OCI-LY7 (cell line): ENCODE measurements around the gene ADIG. TPM values are rescaled to one million over a fixed set of nuclear protein-coding genes. Genes with fewer than 3 reads are reported as not detected.

ENCODE experiments used
- BruUV-seq: library from RNA; stranded (reverse); fragments of 400-500 nt; replicated peaks from 2 replicates; lab custom pipeline; 2021; lab: Mats Ljungman, UMichigan
- CTCF ChIA-PET: fragments of 300-600 bp; sonication (Branson Sonifier 250); formaldehyde crosslinking; loops from one replicate; lab custom pipeline; 2022; ENCODE audit warnings: antibody characterized with exemption; ENCODE audit not compliant: unreplicated experiment; lab: Charles Lee
- POLR2A ChIA-PET: fragments of 300-600 bp; sonication (Branson Sonifier 250); formaldehyde crosslinking; loops from one replicate; lab custom pipeline; 2022; ENCODE audit warnings: antibody characterized with exemption; lab: Charles Lee
- DNase-seq: peaks from one replicate; pipeline ENCODE4 v3.0.0-alpha.2; 2015; ENCODE audit warnings: low spot score
- H2AFZ ChIP-seq: fragments of 200-600 bp; sonication (generic), shearing (Covaris generic); 2 replicates; pipeline ENCODE4 v1.6.1; 2014; ENCODE audit warnings: mild to moderate bottlenecking, antibody characterized with exemption, low read length, moderate library complexity
- H3K27ac ChIP-seq: fragments of 200-600 bp; sonication (generic); 2 replicates; pipeline ENCODE4 v1.5.1; 2014; ENCODE audit warnings: mixed run types, low read depth, mild to moderate bottlenecking, moderate library complexity, low read length, inconsistent platforms; ENCODE audit not compliant: poor library complexity, severe bottlenecking
- H3K36me3 ChIP-seq: fragments of 200-600 bp; sonication (generic); 2 replicates; pipeline ENCODE4 v1.6.1; 2014; ENCODE audit warnings: mild to moderate bottlenecking, antibody characterized with exemption, low read length, moderate library complexity, mixed read lengths; ENCODE audit not compliant: insufficient read depth
- H3K4me1 ChIP-seq: fragments of 200-600 bp; sonication (generic); 2 replicates; pipeline ENCODE4 v1.5.1; 2014; ENCODE audit warnings: mild to moderate bottlenecking, low read length; ENCODE audit not compliant: insufficient read depth, poor library complexity, severe bottlenecking
- H3K4me2 ChIP-seq: fragments of 200-600 bp; sonication (generic); 2 replicates; pipeline ENCODE4 v1.6.1; 2014; ENCODE audit warnings: mild to moderate bottlenecking, low read length
- H3K4me3 ChIP-seq: fragments of 200-600 bp; sonication (generic); 2 replicates; pipeline ENCODE4 v1.5.1; 2014; ENCODE audit warnings: mild to moderate bottlenecking, low read depth, low read length; ENCODE audit not compliant: poor library complexity, severe bottlenecking
- H3K79me2 ChIP-seq: fragments of 200-600 bp; sonication (generic); 2 replicates; pipeline ENCODE4 v1.6.1; 2016; ENCODE audit warnings: low read depth, mild to moderate bottlenecking, low read length, moderate library complexity, mixed read lengths; ENCODE audit not compliant: insufficient read depth
- H3K9me2 ChIP-seq: fragments of 200-600 bp; sonication (generic); 2 replicates; pipeline ENCODE4 v1.6.1; 2016; ENCODE audit warnings: mild to moderate bottlenecking, low read length, mixed read lengths; ENCODE audit not compliant: insufficient read depth
- H3K9me3 ChIP-seq: fragments of 200-600 bp; sonication (generic); 2 replicates; pipeline ENCODE4 v1.6.1; 2014; ENCODE audit warnings: mild to moderate bottlenecking, mixed run types, low read length, mixed read lengths
- H4K20me1 ChIP-seq: fragments of 200-600 bp; sonication (generic); 2 replicates; pipeline ENCODE4 v1.6.1; 2014; ENCODE audit warnings: mild to moderate bottlenecking, antibody characterized with exemption, low read length, moderate library complexity, mixed read lengths; ENCODE audit not compliant: insufficient read depth
- CTCF ChIP-seq: fragments of 200-600 bp; sonication (generic); conservative IDR thresholded peaks from 2 replicates; pipeline ENCODE4 v1.5.1; 2014; ENCODE audit warnings: mild to moderate bottlenecking, antibody characterized with exemption, low read length, moderate library complexity, mixed read lengths
- EZH2phosphoT487 ChIP-seq: fragments of 200-600 bp; sonication (generic); IDR thresholded peaks from 2 replicates; pipeline ENCODE4 v1.6.1; 2018; ENCODE audit warnings: low read depth, borderline replicate concordance, mild to moderate bottlenecking, mixed run types, antibody characterized with exemption, low read length, moderate library complexity, mixed read lengths
- intact Hi-C: fragments of 100-400 bp; cut with micrococcal nuclease; formaldehyde crosslinking; loops from one replicate; pipeline ENCODE4 v1.10.0; 2022; ENCODE audit not compliant: unreplicated experiment
- total RNA-seq, 2 experiments: library from RNA; depleted of rRNA in 1 of 2; stranded (reverse); fragments of >200 nt in 1 of 2; shearing (Covaris generic) in 1 of 2; gene quantifications; 2 replicates each; pipeline ENCODE4 v1.2.3, GENCODE V29; 2014 to 2022

ADIG gene
- total RNA-seq, 2 experiments from 2014 or later = not detected

GRCh38 chr20:38554986-38555385 is 26.0 kb upstream of the ADIG start:
- ChIA-PET POLR2A (no interaction called here), CTCF (no interaction called here)
- DNase-seq = no peak
- H3K4me2 ChIP-seq = no peak overlapping the region
- intact Hi-C loops = no loop called here
- no peak overlapping the region for H3K27ac ChIP-seq
- no peak overlapping the region for H2AFZ ChIP-seq
- no peaks in the 10 kb centered on the region for H3K9me2 ChIP-seq
- no peak for TF ChIP-seq CTCF
- TF ChIP-seq EZH2phosphoT487 = no peak
- no TSS peak for BruUV-seq
- no peaks in the 10 kb centered on the region for H3K9me3 ChIP-seq
- H3K79me2 ChIP-seq = no peaks in the 10 kb centered on the region
- H4K20me1 ChIP-seq = no peaks in the 10 kb centered on the region
- no peak overlapping the region for H3K4me3 ChIP-seq
- no peaks in the 10 kb centered on the region for H3K4me1 ChIP-seq
- H3K36me3 ChIP-seq = peaks cover 95% of the 10 kb centered on the region

GRCh38 chr20:38555395-38555794 is 25.6 kb upstream of the ADIG start:
- Histone ChIP-seq H3K79me2 (no peaks in the 10 kb centered on the region), H3K9me2 (no peaks in the 10 kb centered on the region), H3K4me2 (no peak overlapping the region), H3K27ac (no peak overlapping the region), H3K4me3 (no peak overlapping the region), H2AFZ (no peak overlapping the region), H4K20me1 (no peaks in the 10 kb centered on the region), H3K9me3 (no peaks in the 10 kb centered on the region), H3K36me3 (peaks cover 95% of the 10 kb centered on the region), H3K4me1 (no peaks in the 10 kb centered on the region)
- no peak for DNase-seq
- intact Hi-C loops = no loop called here
- POLR2A ChIA-PET = interaction anchor here (0.8 kb wide), 1 partner anchor 23 kb away, joined by 3 read pairs; no protein-coding TSS in a partner anchor
- no peak for TF ChIP-seq EZH2phosphoT487
- TF ChIP-seq CTCF = no peak
- CTCF ChIA-PET = no interaction called here
- BruUV-seq = no TSS peak

- Histone ChIP-seq H3K4me1 (no peaks in the 10 kb centered on the region), H3K27ac (no peak overlapping the region), H3K9me2 (no peaks in the 10 kb centered on the region), H4K20me1 (no peaks in the 10 kb centered on the region), H3K4me2 (no peak overlapping the region), H3K9me3 (no peaks in the 10 kb centered on the region), H3K4me3 (no peak overlapping the region), H3K36me3 (peaks cover 87% of the 10 kb centered on the region), H3K79me2 (no peaks in the 10 kb centered on the region), H2AFZ (no peak overlapping the region)
- TF ChIP-seq CTCF (no peak), EZH2phosphoT487 (no peak)
- DNase-seq = no peak
- POLR2A ChIA-PET = no interaction called here
- no TSS peak for BruUV-seq
- CTCF ChIA-PET = no interaction called here
- intact Hi-C loops = no loop called here
Observed at GRCh38 chr20:38557174-38557573, 23.8 kb upstream of the ADIG start.
